Neural cell (in vitro differentiated cells): ENCODE measurements around the gene STARD13. TPM values are rescaled to one million over a fixed set of nuclear protein-coding genes. Genes with fewer than 3 reads are reported as not detected.

ENCODE experiments used
- H2AFZ ChIP-seq: fragments of 200-600, 300-800 bp; sonication (generic), shearing (Covaris generic); 2 replicates; pipeline ENCODE4 v1.6.0; 2014; ENCODE audit warnings: low read depth, mild to moderate bottlenecking, antibody characterized with exemption, low read length, moderate library complexity
- H3F3A ChIP-seq: fragments of 200-600 bp; shearing (Covaris generic); 2 replicates; pipeline ENCODE4 v1.6.1; 2016; ENCODE audit warnings: mild to moderate bottlenecking, moderate library complexity, mixed read lengths, antibody characterized with exemption, low read length; ENCODE audit not compliant: insufficient read depth, poor library complexity, severe bottlenecking
- H3K27ac ChIP-seq: fragments of 200-600, 300-800 bp; sonication (generic), shearing (Covaris generic); 2 replicates; pipeline ENCODE4 v1.5.1; 2014; ENCODE audit warnings: mild to moderate bottlenecking, low read length, moderate library complexity
- H3K27me3 ChIP-seq: fragments of 300-800, 200-600 bp; sonication (generic), shearing (Covaris generic); 2 replicates; pipeline ENCODE4 v1.6.0; 2014; ENCODE audit warnings: mild to moderate bottlenecking, low read depth, low read length, moderate library complexity; ENCODE audit not compliant: insufficient read depth
- H3K36me3 ChIP-seq: fragments of 300-800, 200-600 bp; sonication (generic), shearing (Covaris generic); 2 replicates; pipeline ENCODE4 v1.5.1; 2014; ENCODE audit warnings: mild to moderate bottlenecking, antibody characterized with exemption, low read length, moderate library complexity; ENCODE audit not compliant: insufficient read depth
- H3K4me2 ChIP-seq: fragments of 300-800, 200-600 bp; sonication (generic), shearing (Covaris generic); 2 replicates; pipeline ENCODE4 v1.6.0; 2014; ENCODE audit warnings: mild to moderate bottlenecking, low read length
- H3K4me3 ChIP-seq: fragments of 300-800, 200-600 bp; sonication (generic), shearing (Covaris generic); 2 replicates; pipeline ENCODE4 v1.5.1; 2014; ENCODE audit warnings: mild to moderate bottlenecking, low read length, moderate library complexity
- H3K79me2 ChIP-seq: fragments of 200-600 bp; shearing (Covaris generic); replicated peaks from 2 replicates; pipeline ENCODE4 v1.6.0; 2014; ENCODE audit warnings: mild to moderate bottlenecking, low read length, moderate library complexity; ENCODE audit not compliant: insufficient read depth
- H3K9ac ChIP-seq: fragments of 300-800, 200-600 bp; sonication (generic), shearing (Covaris generic); 2 replicates; pipeline ENCODE4 v1.6.1; 2016; ENCODE audit warnings: mild to moderate bottlenecking, low read length, mixed read lengths
- H3K9me2 ChIP-seq: fragments of 200-600 bp; shearing (Covaris generic); 2 replicates; pipeline ENCODE4 v1.6.1; 2016; ENCODE audit warnings: mild to moderate bottlenecking, low read length, mixed read lengths; ENCODE audit not compliant: insufficient read depth
- H3K9me3 ChIP-seq: fragments of 200-600, 300-800 bp; sonication (generic), shearing (Covaris generic); 2 replicates; pipeline ENCODE4 v1.6.1; 2016; ENCODE audit warnings: mild to moderate bottlenecking, mixed run types, low read length, moderate library complexity, mixed read lengths
- H4K20me1 ChIP-seq: fragments of 200-600 bp; shearing (Covaris generic); 2 replicates; pipeline ENCODE4 v1.6.1; 2016; ENCODE audit warnings: mild to moderate bottlenecking, mixed run types; ENCODE audit not compliant: insufficient read depth
- CTCF ChIP-seq: fragments of 450-650 bp; IDR thresholded peaks from 2 replicates; pipeline ENCODE4 v1.5.1; 2014; ENCODE audit warnings: antibody characterized with exemption, mild to moderate bottlenecking, moderate library complexity; ENCODE audit not compliant: poor library complexity, severe bottlenecking
- EP300 ChIP-seq: fragments of 450-650 bp; conservative IDR thresholded peaks from 2 replicates; pipeline ENCODE4 v1.6.1; 2014; ENCODE audit warnings: antibody characterized with exemption, mild to moderate bottlenecking, moderate library complexity; ENCODE audit not compliant: poor library complexity, severe bottlenecking
- EZH2 ChIP-seq: fragments of 200-600, 300-800 bp; shearing (Covaris generic), sonication (generic); IDR thresholded peaks from 2 replicates; pipeline ENCODE4 v1.6.1; 2014; ENCODE audit warnings: antibody characterized with exemption, low read length, borderline replicate concordance, mild to moderate bottlenecking; ENCODE audit not compliant: insufficient read depth, poor library complexity, severe bottlenecking
- MXI1 ChIP-seq: fragments of 450-650 bp; conservative IDR thresholded peaks from 2 replicates; pipeline ENCODE4 v1.6.1; 2014; ENCODE audit warnings: antibody characterized with exemption, mild to moderate bottlenecking; ENCODE audit not compliant: poor library complexity, severe bottlenecking
- POLR2AphosphoS5 ChIP-seq: IDR thresholded peaks from 2 replicates; pipeline ENCODE4 v1.6.1; 2012
- RAD21 ChIP-seq: fragments of 450-650 bp; conservative IDR thresholded peaks from 2 replicates; pipeline ENCODE4 v1.6.1; 2014; ENCODE audit warnings: antibody characterized with exemption, mild to moderate bottlenecking, moderate library complexity
- REST ChIP-seq: IDR thresholded peaks from 2 replicates; pipeline ENCODE4 v1.6.1; 2012; ENCODE audit warnings: borderline replicate concordance
- SMC3 ChIP-seq: fragments of 450-650 bp; conservative IDR thresholded peaks from 2 replicates; pipeline ENCODE4 v1.6.1; 2014; ENCODE audit warnings: antibody characterized with exemption, mild to moderate bottlenecking, moderate library complexity; ENCODE audit not compliant: poor library complexity
- TAF1 ChIP-seq: IDR thresholded peaks from 2 replicates; pipeline ENCODE4 v1.6.1; 2012; ENCODE audit warnings: low read depth
- polyA plus RNA-seq: library from polyadenylated mRNA; depleted of rRNA; stranded (reverse); fragments of >200 nt; gene quantifications from 2 replicates; pipeline ENCODE4 v1.2.3, GENCODE V29; 2014

Gene STARD13
- polyA plus RNA-seq, 1 donor from 2014 or later: 0.05 TPM

- Histone ChIP-seq H2AFZ (no peak overlapping the region), H3F3A (no peaks in the 10 kb centered on the region), H3K9ac (no peak overlapping the region), H3K9me2 (no peaks in the 10 kb centered on the region), H4K20me1 (no peaks in the 10 kb centered on the region), H3K27ac (no peak overlapping the region), H3K4me2 (no peak overlapping the region), H3K36me3 (no peaks in the 10 kb centered on the region), H3K79me2 (no peaks in the 10 kb centered on the region), H3K4me3 (no peak overlapping the region), H3K27me3 (no peaks in the 10 kb centered on the region), H3K9me3 (no peaks in the 10 kb centered on the region)
- TF ChIP-seq CTCF (no peak), POLR2AphosphoS5 (no peak), RAD21 (no peak), TAF1 (no peak), EP300 (no peak), EZH2 (no peak), REST (no peak), SMC3 (no peak), MXI1 (no peak)
Observed at GRCh38 chr13:33167491-33167890, 118.1 kb downstream of the STARD13 start.

- no peaks in the 10 kb centered on the region for H3K36me3 ChIP-seq
- H3F3A ChIP-seq: no peaks in the 10 kb centered on the region
- H3K27ac ChIP-seq: no peak overlapping the region
- H3K27me3 ChIP-seq: no peaks in the 10 kb centered on the region
- no peaks in the 10 kb centered on the region for H4K20me1 ChIP-seq
- H3K4me3 ChIP-seq: no peak overlapping the region
- H3K79me2 ChIP-seq: no peaks in the 10 kb centered on the region
- no peaks in the 10 kb centered on the region for H3K9me2 ChIP-seq
- no peak for TF ChIP-seq POLR2AphosphoS5
- no peak for TF ChIP-seq CTCF
- TF ChIP-seq SMC3: no peak
- TF ChIP-seq REST: no peak
- no peak for TF ChIP-seq RAD21
- no peak for TF ChIP-seq EZH2
- TF ChIP-seq EP300: no peak
- no peak for TF ChIP-seq TAF1
- no peak for TF ChIP-seq MXI1
- H2AFZ ChIP-seq: no peak overlapping the region
- no peak overlapping the region for H3K4me2 ChIP-seq
- H3K9me3 ChIP-seq: no peaks in the 10 kb centered on the region
- no peak overlapping the region for H3K9ac ChIP-seq
Observed at GRCh38 chr13:33165787-33166186, 119.8 kb downstream of the STARD13 start.
